Vagina (tissue), 2 donors: ENCODE results near the gene GATM. TPM values are rescaled to one million over a fixed set of nuclear protein-coding genes. Genes with fewer than 3 reads are reported as not detected.
A peak's percentile ranks its signal among the peaks of the same experiment; 100 is the strongest.

Source experiments
- DNase-seq, 2 donors: peaks; one replicate each; pipeline ENCODE4 v3.0.0-alpha.2; 2017; ENCODE audit errors: extremely low spot score in 2 of 2
- H3K27ac ChIP-seq: fragments of 200-600 bp; sonication (generic); one replicate; pipeline ENCODE4 v1.5.1; 2019
- H3K27me3 ChIP-seq: fragments of 200-600 bp; sonication (generic); one replicate; pipeline ENCODE4 v1.5.1; 2019
- H3K36me3 ChIP-seq, 2 donors: fragments of 200-600 bp; sonication (generic); one replicate each; pipeline ENCODE4 v1.5.1; 2017 to 2019
- H3K4me1 ChIP-seq: fragments of 200-600 bp; sonication (generic); one replicate; pipeline ENCODE4 v1.5.1; 2019
- H3K4me3 ChIP-seq, 2 donors: fragments of 200-600 bp; sonication (generic); 1 replicate in 1 of 2; 2 replicates in 1 of 2; pipeline ENCODE4 v1.5.1; 2016 to 2019
- H3K9me3 ChIP-seq: fragments of 200-600 bp; sonication (generic); one replicate; pipeline ENCODE4 v1.5.1; 2019
- POLR2A ChIP-seq, 2 donors: fragments of 450-650 bp; IDR thresholded peaks; one replicate each; pipeline ENCODE4 v1.6.1; 2017; ENCODE audit warnings: antibody characterized with exemption in 2 of 2, mild to moderate bottlenecking in 2 of 2, moderate library complexity in 2 of 2
- POLR2AphosphoS5 ChIP-seq, 2 donors: sonication (generic); formaldehyde crosslinking; IDR thresholded peaks; one replicate each; pipeline ENCODE4 v1.9.0; 2017; ENCODE audit warnings: antibody characterized with exemption in 2 of 2, mild to moderate bottlenecking in 2 of 2, low read depth in 1 of 2; ENCODE audit not compliant: insufficient read depth in 1 of 2
- intact Hi-C: fragments of 100-400 bp; cut with DNase I; formaldehyde crosslinking; loops from one replicate; pipeline ENCODE4 v1.15.1; 2023
- total RNA-seq: library from RNA; depleted of rRNA; stranded (reverse); fragments of >200 nt; gene quantifications from one replicate; pipeline ENCODE4 v1.2.3, GENCODE V29; 2016
- TF ChIP-seq, protein P1 (sequence below), 3 experiments: fragments of 450-650 bp in 2 of 3; fragments of 200-600 bp in 1 of 3; sonication (generic) in 1 of 3; IDR thresholded peaks; one replicate each; pipeline ENCODE4 v1.5.1; 2017 to 2019; ENCODE audit warnings: antibody characterized with exemption in 3 of 3, mild to moderate bottlenecking in 2 of 3, moderate library complexity in 2 of 3

GATM gene
- total RNA-seq, 1 donor from 2014 or later = 50.1 TPM

DNA sequence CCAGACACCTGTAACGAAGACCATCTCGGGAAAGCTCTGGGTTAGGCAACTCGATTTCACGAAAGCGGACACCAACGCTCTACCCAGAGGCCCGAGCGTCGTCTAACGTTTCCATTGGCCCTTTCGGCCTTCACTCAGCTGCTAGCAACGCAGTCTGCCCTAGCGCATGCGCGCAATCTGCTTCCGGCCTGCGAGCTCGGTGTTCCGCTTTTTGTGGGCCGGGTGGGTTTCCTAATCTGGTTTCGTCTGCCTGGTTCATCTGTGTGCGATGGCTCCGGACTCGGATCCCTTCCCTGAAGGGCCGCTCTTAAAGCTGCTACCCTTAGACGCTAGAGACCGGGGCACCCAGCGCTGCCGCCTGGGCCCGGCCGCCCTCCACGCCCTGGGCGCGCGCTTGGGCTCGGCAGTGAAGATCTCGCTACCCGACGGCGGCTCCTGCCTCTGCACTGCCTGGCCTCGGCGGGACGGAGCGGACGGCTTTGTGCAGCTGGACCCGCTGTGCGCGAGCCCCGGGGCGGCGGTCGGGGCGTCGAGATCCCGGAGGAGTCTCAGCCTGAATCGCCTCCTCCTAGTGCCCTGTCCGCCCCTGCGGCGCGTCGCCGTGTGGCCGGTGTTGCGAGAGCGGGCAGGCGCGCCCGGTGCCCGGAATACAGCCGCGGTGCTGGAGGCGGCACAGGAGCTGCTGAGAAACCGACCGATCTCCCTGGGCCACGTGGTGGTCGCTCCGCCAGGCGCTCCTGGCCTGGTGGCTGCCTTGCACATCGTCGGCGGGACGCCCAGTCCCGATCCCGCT lies 24.0 kb upstream of the GATM start:
- intact Hi-C loops = no loop called here
- peak; percentile 90 to 97 for TF ChIP-seq POLR2AphosphoS5 (IDR thresholded peaks at IDR 0.05; ENCODE audit: insufficient read depth in 1 of 2, low read depth in 1 of 2)
- no peak for TF ChIP-seq POLR2A (IDR thresholded peaks at IDR 0.05)
- TF ChIP-seq, protein P1, sequence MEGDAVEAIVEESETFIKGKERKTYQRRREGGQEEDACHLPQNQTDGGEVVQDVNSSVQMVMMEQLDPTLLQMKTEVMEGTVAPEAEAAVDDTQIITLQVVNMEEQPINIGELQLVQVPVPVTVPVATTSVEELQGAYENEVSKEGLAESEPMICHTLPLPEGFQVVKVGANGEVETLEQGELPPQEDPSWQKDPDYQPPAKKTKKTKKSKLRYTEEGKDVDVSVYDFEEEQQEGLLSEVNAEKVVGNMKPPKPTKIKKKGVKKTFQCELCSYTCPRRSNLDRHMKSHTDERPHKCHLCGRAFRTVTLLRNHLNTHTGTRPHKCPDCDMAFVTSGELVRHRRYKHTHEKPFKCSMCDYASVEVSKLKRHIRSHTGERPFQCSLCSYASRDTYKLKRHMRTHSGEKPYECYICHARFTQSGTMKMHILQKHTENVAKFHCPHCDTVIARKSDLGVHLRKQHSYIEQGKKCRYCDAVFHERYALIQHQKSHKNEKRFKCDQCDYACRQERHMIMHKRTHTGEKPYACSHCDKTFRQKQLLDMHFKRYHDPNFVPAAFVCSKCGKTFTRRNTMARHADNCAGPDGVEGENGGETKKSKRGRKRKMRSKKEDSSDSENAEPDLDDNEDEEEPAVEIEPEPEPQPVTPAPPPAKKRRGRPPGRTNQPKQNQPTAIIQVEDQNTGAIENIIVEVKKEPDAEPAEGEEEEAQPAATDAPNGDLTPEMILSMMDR (IDR thresholded peaks at IDR 0.05) = peak in 1 of 3 experiments; percentile 25

DNA sequence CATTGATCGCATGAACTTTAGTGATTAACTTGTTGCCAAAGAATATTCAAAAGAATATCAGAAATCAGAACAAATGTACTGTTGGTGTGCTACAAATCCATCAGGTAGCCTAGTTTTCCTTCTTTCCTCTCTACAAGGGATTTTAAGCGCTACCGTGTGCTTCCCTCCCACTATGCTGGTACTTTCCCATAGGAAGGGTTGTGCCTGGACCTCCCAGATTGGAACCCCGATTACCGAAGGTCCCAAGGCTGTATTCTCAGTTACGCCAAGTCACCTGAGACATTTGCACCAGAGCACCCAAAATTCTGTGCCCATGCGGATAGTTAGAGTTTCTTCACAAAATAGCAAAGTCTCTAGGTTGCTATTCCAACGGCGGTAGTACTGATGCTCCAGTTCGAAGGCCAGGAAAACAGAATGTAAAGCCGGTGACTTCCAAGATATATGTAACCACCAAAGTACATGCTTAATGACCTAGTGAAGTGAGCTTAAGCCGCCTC lies 23.4 kb upstream of the GATM start:
- peaks cover 36% of the 10 kb centered on the region for H3K4me1 ChIP-seq
- H3K4me3 ChIP-seq = peak overlapping the region; percentile 87 to 97
- intact Hi-C loops = no loop called here
- peak overlapping the region; percentile 86 for H3K27ac ChIP-seq
- H3K27me3 ChIP-seq = no peaks in the 10 kb centered on the region
- DNase-seq = no peak
- H3K36me3 ChIP-seq = peaks cover 0 to 11% of the 10 kb centered on the region in 2 donors
- TF ChIP-seq POLR2AphosphoS5 (IDR thresholded peaks at IDR 0.05; ENCODE audit: insufficient read depth in 1 of 2, low read depth in 1 of 2) (no peak), POLR2A (IDR thresholded peaks at IDR 0.05) (no peak)
- TF ChIP-seq, protein P1 (IDR thresholded peaks at IDR 0.05) = no peak
- no peaks in the 10 kb centered on the region for H3K9me3 ChIP-seq

More for the DNA sequence above, 24.0 kb upstream of the GATM start:
- peaks cover 36% of the 10 kb centered on the region for H3K4me1 ChIP-seq
- H3K36me3 ChIP-seq = peaks cover 0 to 16% of the 10 kb centered on the region in 2 donors
- H3K27me3 ChIP-seq = no peaks in the 10 kb centered on the region
- no peaks in the 10 kb centered on the region for H3K9me3 ChIP-seq
- peak in 1 of 2 donors; percentile 97 for DNase-seq
- H3K4me3 ChIP-seq = peak overlapping the region; percentile 87 to 97
- peak overlapping the region; percentile 86 for H3K27ac ChIP-seq

DNA sequence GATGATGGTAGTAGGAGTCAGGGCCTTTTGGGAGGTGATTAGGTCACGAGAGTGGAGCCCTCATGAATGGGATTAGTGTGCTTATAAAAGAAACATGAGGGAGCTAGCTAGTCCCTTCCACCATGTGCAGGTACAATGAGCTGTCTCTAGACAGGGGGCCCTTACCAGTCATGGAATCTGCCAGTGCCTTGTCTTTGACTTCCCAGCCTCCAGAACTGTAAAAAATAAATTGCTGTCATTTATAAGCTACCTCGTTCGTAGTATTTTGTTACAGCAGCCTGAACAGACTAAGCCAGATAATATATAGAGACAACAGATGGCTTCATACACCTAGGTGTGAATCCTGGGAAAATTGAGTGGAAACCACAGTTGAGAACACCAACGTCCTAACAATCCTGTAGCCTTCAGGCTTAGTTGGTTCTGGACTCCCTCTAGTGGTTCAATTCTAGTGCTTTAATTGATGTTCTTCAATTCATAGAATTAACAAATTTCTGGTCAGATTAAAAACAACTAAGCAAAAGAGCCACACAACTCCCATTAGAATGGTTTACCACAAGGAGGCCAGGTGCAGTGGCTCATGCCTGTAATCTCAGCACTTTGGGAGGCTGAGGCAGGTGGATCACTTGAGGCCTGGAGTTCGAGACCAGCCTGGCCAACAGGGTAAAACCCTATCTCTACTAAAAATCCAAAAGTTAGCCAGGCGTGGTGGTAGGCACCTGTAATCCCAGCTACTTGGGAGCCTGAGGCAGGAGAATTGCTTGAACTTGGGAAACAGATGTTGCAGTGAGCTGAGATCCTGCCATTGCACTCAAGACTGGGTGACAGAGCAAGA lies 21.3 kb upstream of the GATM start:
- H3K36me3 ChIP-seq = no peaks in the 10 kb centered on the region
- no peaks in the 10 kb centered on the region for H3K9me3 ChIP-seq
- H3K27ac ChIP-seq = no peak overlapping the region
- TF ChIP-seq, protein P1 (IDR thresholded peaks at IDR 0.05) = peak in 2 of 3 experiments; percentile 58 to 67
- no peak for TF ChIP-seq POLR2AphosphoS5 (IDR thresholded peaks at IDR 0.05; ENCODE audit: insufficient read depth in 1 of 2, low read depth in 1 of 2)
- no peak for TF ChIP-seq POLR2A (IDR thresholded peaks at IDR 0.05)
- H3K4me1 ChIP-seq = peaks cover 25% of the 10 kb centered on the region
- H3K27me3 ChIP-seq = no peaks in the 10 kb centered on the region
- no peak overlapping the region for H3K4me3 ChIP-seq
- intact Hi-C loops = loop anchor here (2.0 kb wide), 1 partner anchor 237 kb away; no protein-coding TSS in a partner anchor
- no peak for DNase-seq

DNA sequence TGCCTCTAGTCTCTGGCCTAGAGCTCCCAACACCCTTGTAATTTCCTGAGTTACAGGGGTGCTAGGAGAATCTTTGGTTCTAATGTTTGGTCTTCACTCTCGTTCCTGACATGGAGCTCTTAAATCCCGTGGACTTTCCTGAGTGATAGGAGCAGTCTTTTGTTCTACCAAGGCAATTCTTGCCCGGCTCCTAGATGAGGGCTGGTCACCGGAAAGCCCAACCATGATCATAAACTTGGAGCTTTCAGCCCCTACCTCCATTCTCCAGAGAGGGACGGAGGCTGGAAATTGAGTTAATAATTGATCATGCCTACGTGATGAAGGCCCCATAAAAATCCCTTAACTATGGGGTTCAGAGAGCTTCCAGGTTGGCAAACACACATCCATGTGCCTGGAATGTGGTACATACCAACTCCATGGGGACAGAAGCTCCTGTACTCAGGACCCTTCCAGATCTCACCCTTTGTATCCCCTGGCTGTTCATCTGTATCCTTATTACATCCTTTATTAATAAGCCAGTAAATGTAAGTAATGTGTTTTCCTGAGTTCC lies 18.8 kb upstream of the GATM start:
- intact Hi-C loops = no loop called here
- no peak for TF ChIP-seq POLR2A (IDR thresholded peaks at IDR 0.05)
- TF ChIP-seq, protein P1 (IDR thresholded peaks at IDR 0.05) = no peak
- no peak for TF ChIP-seq POLR2AphosphoS5 (IDR thresholded peaks at IDR 0.05; ENCODE audit: insufficient read depth in 1 of 2, low read depth in 1 of 2)
- DNase-seq = no peak
- no peaks in the 10 kb centered on the region for H3K36me3 ChIP-seq
- H3K9me3 ChIP-seq = no peaks in the 10 kb centered on the region
- no peak overlapping the region for H3K27ac ChIP-seq
- H3K27me3 ChIP-seq = no peaks in the 10 kb centered on the region
- H3K4me3 ChIP-seq = no peak overlapping the region
- H3K4me1 ChIP-seq = peaks cover 9% of the 10 kb centered on the region
